Stimulated activated memory B cell treated with anti-CD40 and anti-IgM and Interleukin-4, amounts not matched to agents 10 μg/mL and 1 μg/mL and 100 μg/mL, for 72 hours (primary cell): ENCODE data around the gene ETV5.

ENCODE experiments used
- ATAC-seq: fragments of 150-1000 bp; cut with Tn5 transposase; 2 replicates; pipeline ENCODE4 v1.10.0; 2021
- H3K27ac Mint-ChIP-seq: one replicate; pipeline ENCODE4 v1.8.0; 2022; ENCODE audit warnings: mild to moderate bottlenecking, mixed read lengths
- H3K27me3 Mint-ChIP-seq: one replicate; pipeline ENCODE4 v1.8.0; 2022; ENCODE audit warnings: mixed read lengths
- H3K36me3 Mint-ChIP-seq: one replicate; pipeline ENCODE4 v1.8.0; 2022; ENCODE audit warnings: mixed read lengths
- H3K4me1 Mint-ChIP-seq: one replicate; pipeline ENCODE4 v1.8.0; 2022; ENCODE audit warnings: mixed read lengths
- H3K4me3 Mint-ChIP-seq: one replicate; pipeline ENCODE4 v1.8.0; 2022; ENCODE audit warnings: mild to moderate bottlenecking, moderate library complexity, mixed read lengths
- H3K9me3 Mint-ChIP-seq: one replicate; pipeline ENCODE4 v1.8.0; 2022; ENCODE audit warnings: mixed read lengths

ETV5 gene

GRCh38 chr3:186093271-186093900, 15.5 kb downstream of the ETV5 start:
- no peaks in the 10 kb centered on the region for H3K9me3 Mint-ChIP-seq
- no peaks in the 10 kb centered on the region for H3K36me3 Mint-ChIP-seq
- no peak overlapping the region for H3K27ac Mint-ChIP-seq
- peaks cover 14% of the 10 kb centered on the region for H3K27me3 Mint-ChIP-seq
- H3K4me1 Mint-ChIP-seq, result no peaks in the 10 kb centered on the region
- no peak for ATAC-seq
- H3K4me3 Mint-ChIP-seq, result no peak overlapping the region

GRCh38 chr3:186092360-186093070, 16.4 kb downstream of the ETV5 start:
- H3K27ac Mint-ChIP-seq, result no peak overlapping the region
- no peak overlapping the region for H3K4me3 Mint-ChIP-seq
- no peak for ATAC-seq
- H3K27me3 Mint-ChIP-seq, result peaks cover 13% of the 10 kb centered on the region
- no peaks in the 10 kb centered on the region for H3K4me1 Mint-ChIP-seq
- no peaks in the 10 kb centered on the region for H3K36me3 Mint-ChIP-seq
- no peaks in the 10 kb centered on the region for H3K9me3 Mint-ChIP-seq

- Mint-ChIP-seq H3K9me3 (no peaks in the 10 kb centered on the region), H3K27ac (no peak overlapping the region), H3K36me3 (no peaks in the 10 kb centered on the region), H3K4me3 (no peak overlapping the region), H3K4me1 (no peaks in the 10 kb centered on the region), H3K27me3 (no peaks in the 10 kb centered on the region)
- ATAC-seq, result no peak
Observed at GRCh38 chr3:186090901-186091300, 18.0 kb downstream of the ETV5 start.

GRCh38 chr3:186088335-186088734, 20.6 kb downstream of the ETV5 start:
- no peaks in the 10 kb centered on the region for H3K4me1 Mint-ChIP-seq
- H3K27me3 Mint-ChIP-seq, result no peaks in the 10 kb centered on the region
- no peaks in the 10 kb centered on the region for H3K36me3 Mint-ChIP-seq
- H3K9me3 Mint-ChIP-seq, result no peaks in the 10 kb centered on the region
- no peak overlapping the region for H3K27ac Mint-ChIP-seq
- H3K4me3 Mint-ChIP-seq, result no peak overlapping the region
- ATAC-seq, result no peak

- H3K9me3 Mint-ChIP-seq, result no peaks in the 10 kb centered on the region
- no peaks in the 10 kb centered on the region for H3K4me1 Mint-ChIP-seq
- H3K4me3 Mint-ChIP-seq, result no peak overlapping the region
- no peak for ATAC-seq
- no peak overlapping the region for H3K27ac Mint-ChIP-seq
- no peaks in the 10 kb centered on the region for H3K27me3 Mint-ChIP-seq
- no peaks in the 10 kb centered on the region for H3K36me3 Mint-ChIP-seq
Observed at GRCh38 chr3:186084264-186084663, 24.6 kb downstream of the ETV5 start.

- Mint-ChIP-seq H3K27me3 (no peaks in the 10 kb centered on the region), H3K9me3 (no peaks in the 10 kb centered on the region), H3K36me3 (no peaks in the 10 kb centered on the region), H3K4me1 (no peaks in the 10 kb centered on the region), H3K27ac (no peak overlapping the region), H3K4me3 (no peak overlapping the region)
- ATAC-seq, result no peak
Observed at GRCh38 chr3:186083746-186084145, 25.1 kb downstream of the ETV5 start.

- Mint-ChIP-seq H3K9me3 (no peaks in the 10 kb centered on the region), H3K4me1 (no peaks in the 10 kb centered on the region), H3K4me3 (no peak overlapping the region), H3K36me3 (no peaks in the 10 kb centered on the region), H3K27ac (no peak overlapping the region), H3K27me3 (no peaks in the 10 kb centered on the region)
- no peak for ATAC-seq
Observed at GRCh38 chr3:186082150-186082549, 26.7 kb downstream of the ETV5 start.

- Mint-ChIP-seq H3K9me3 (no peaks in the 10 kb centered on the region), H3K4me1 (no peaks in the 10 kb centered on the region), H3K27me3 (no peaks in the 10 kb centered on the region), H3K36me3 (no peaks in the 10 kb centered on the region), H3K27ac (no peak overlapping the region), H3K4me3 (no peak overlapping the region)
- no peak for ATAC-seq
Observed at GRCh38 chr3:186081678-186082077, 27.2 kb downstream of the ETV5 start.

- Mint-ChIP-seq H3K27me3 (no peaks in the 10 kb centered on the region), H3K9me3 (no peaks in the 10 kb centered on the region), H3K36me3 (no peaks in the 10 kb centered on the region), H3K4me3 (no peak overlapping the region), H3K27ac (no peak overlapping the region), H3K4me1 (no peaks in the 10 kb centered on the region)
- no peak for ATAC-seq
Observed at GRCh38 chr3:186080849-186081438, 27.9 kb downstream of the ETV5 start.

- Mint-ChIP-seq H3K4me3 (no peak overlapping the region), H3K4me1 (no peaks in the 10 kb centered on the region), H3K9me3 (peaks cover 2% of the 10 kb centered on the region), H3K36me3 (peaks cover 4% of the 10 kb centered on the region), H3K27ac (no peak overlapping the region), H3K27me3 (no peaks in the 10 kb centered on the region)
- no peak for ATAC-seq
Observed at GRCh38 chr3:186079925-186080324, 29.0 kb downstream of the ETV5 start.

- Mint-ChIP-seq H3K36me3 (peaks cover 14% of the 10 kb centered on the region), H3K4me3 (no peak overlapping the region), H3K4me1 (no peaks in the 10 kb centered on the region), H3K27me3 (no peaks in the 10 kb centered on the region), H3K9me3 (peaks cover 3% of the 10 kb centered on the region), H3K27ac (no peak overlapping the region)
- ATAC-seq, result no peak
Observed at GRCh38 chr3:186077466-186077865, 31.4 kb downstream of the ETV5 start.

GRCh38 chr3:186075931-186076567, 32.8 kb downstream of the ETV5 start:
- no peak overlapping the region for H3K4me3 Mint-ChIP-seq
- H3K4me1 Mint-ChIP-seq, result no peaks in the 10 kb centered on the region
- peaks cover 14% of the 10 kb centered on the region for H3K36me3 Mint-ChIP-seq
- no peaks in the 10 kb centered on the region for H3K27me3 Mint-ChIP-seq
- H3K27ac Mint-ChIP-seq, result no peak overlapping the region
- peaks cover 3% of the 10 kb centered on the region for H3K9me3 Mint-ChIP-seq
- ATAC-seq, result no peak

- no peaks in the 10 kb centered on the region for H3K4me1 Mint-ChIP-seq
- H3K4me3 Mint-ChIP-seq, result no peak overlapping the region
- peaks cover 3% of the 10 kb centered on the region for H3K9me3 Mint-ChIP-seq
- H3K36me3 Mint-ChIP-seq, result peaks cover 14% of the 10 kb centered on the region
- ATAC-seq, result no peak
- H3K27ac Mint-ChIP-seq, result no peak overlapping the region
- no peaks in the 10 kb centered on the region for H3K27me3 Mint-ChIP-seq
Observed at GRCh38 chr3:186075489-186075888, 33.4 kb downstream of the ETV5 start.

GRCh38 chr3:186073641-186074040, 35.2 kb downstream of the ETV5 start:
- Mint-ChIP-seq H3K4me1 (no peaks in the 10 kb centered on the region), H3K9me3 (peaks cover 3% of the 10 kb centered on the region), H3K27me3 (no peaks in the 10 kb centered on the region), H3K4me3 (no peak overlapping the region), H3K36me3 (peaks cover 14% of the 10 kb centered on the region), H3K27ac (no peak overlapping the region)
- ATAC-seq, result no peak

GRCh38 chr3:186070996-186071395, 37.9 kb downstream of the ETV5 start:
- H3K27ac Mint-ChIP-seq, result no peak overlapping the region
- H3K9me3 Mint-ChIP-seq, result peaks cover 3% of the 10 kb centered on the region
- no peaks in the 10 kb centered on the region for H3K27me3 Mint-ChIP-seq
- H3K4me3 Mint-ChIP-seq, result no peak overlapping the region
- H3K4me1 Mint-ChIP-seq, result peaks cover 13% of the 10 kb centered on the region
- H3K36me3 Mint-ChIP-seq, result peaks cover 14% of the 10 kb centered on the region
- ATAC-seq, result no peak

GRCh38 chr3:186070550-186070949, 38.3 kb downstream of the ETV5 start:
- Mint-ChIP-seq H3K27me3 (no peaks in the 10 kb centered on the region), H3K27ac (no peak overlapping the region), H3K9me3 (peaks cover 3% of the 10 kb centered on the region), H3K36me3 (peaks cover 14% of the 10 kb centered on the region), H3K4me1 (peaks cover 13% of the 10 kb centered on the region), H3K4me3 (no peak overlapping the region)
- no peak for ATAC-seq
